H1 (cell line): Measurements from ENCODE around the gene ATP11A. TPM values are rescaled to one million over a fixed set of nuclear protein-coding genes. Genes with fewer than 3 reads are reported as not detected.

ENCODE experiments used
- ASH2L ChIP-seq: fragments of 200-600, 300-600 bp; sonication (generic); IDR thresholded peaks from one replicate; pipeline ENCODE4 v1.7.1; 2017; ENCODE audit warnings: low read length
- BCL11A ChIP-seq, 2 experiments: IDR thresholded peaks; one replicate each; pipeline ENCODE4 v1.6.1; 2011; ENCODE audit warnings: low read depth in 2 of 2, low read length in 2 of 2, mild to moderate bottlenecking in 2 of 2
- CHD1 ChIP-seq: IDR thresholded peaks from 2 replicates; pipeline ENCODE4 v1.6.1; 2012; ENCODE audit warnings: low read depth, low read length, improper control_type of control experiment
- KDM5A ChIP-seq: fragments of 200-600 bp; IDR thresholded peaks from 2 replicates; pipeline ENCODE4 v1.7.1; 2012; ENCODE audit warnings: mild to moderate bottlenecking, low read length, inconsistent platforms, mixed read lengths
- MAFK ChIP-seq: IDR thresholded peaks from 2 replicates; pipeline ENCODE4 v1.6.1; 2012; ENCODE audit warnings: low read depth, mild to moderate bottlenecking, improper control_type of control experiment, low read length
- SUZ12 ChIP-seq: fragments of 200-600 bp; sonication (generic); IDR thresholded peaks from 2 replicates; pipeline ENCODE4 v1.6.1; 2012; ENCODE audit warnings: mild to moderate bottlenecking, inconsistent platforms, low read length, moderate library complexity, mixed read lengths
- polyA plus RNA-seq, 7 experiments: library from polyadenylated mRNA; depleted of rRNA in 3 of 7; stranded (reverse) in 5 of 7; unstranded in 2 of 7; fragments of >200 nt in 5 of 7; fragments of 200-250 nt in 2 of 7; gene quantifications; 1 replicate in 5 of 7; 2 replicates in 1 of 7; 4 replicates in 1 of 7; pipeline versions ENCODE4 v1.2.1 to v1.2.3, GENCODE V29; 2011 to 2013; ENCODE audit warnings: missing spikeins in 2 of 7, mixed read lengths in 2 of 7
- total RNA-seq: library from RNA; stranded (reverse); fragmentation: NEBNext Ultra II Directional; extraction: Animal tissue kit (Norgen Biotek cat#: 25700); gene quantifications from 2 replicates; pipeline ENCODE4 v1.2.1, GENCODE V29; 2021
- TF ChIP-seq, protein P1 (sequence below): fragments of 300-600 bp; sonication (generic); IDR thresholded peaks from 2 replicates; pipeline ENCODE4 v1.7.1; 2012; ENCODE audit warnings: low read length, moderate library complexity, mild to moderate bottlenecking, inconsistent platforms; ENCODE audit not compliant: insufficient replicate concordance
- TF ChIP-seq, protein P2 (sequence below), 3 experiments: IDR thresholded peaks; 1 replicate in 2 of 3; 2 replicates in 1 of 3; pipeline versions ENCODE4 v1.5.1 to v1.6.1; 2011; ENCODE audit warnings: low read length in 3 of 3, mild to moderate bottlenecking in 3 of 3, inconsistent platforms in 2 of 3, low read depth in 1 of 3, moderate library complexity in 1 of 3; ENCODE audit not compliant: insufficient read depth in 1 of 3; ENCODE audit errors: control extremely low read depth in 1 of 3

Gene ATP11A
- total and polyA plus RNA-seq, 2 of the 8 experiments (the other 6 are each of a cell fraction or from before 2014, with no cell fraction given) = 28.8 to 72.9 TPM

DNA sequence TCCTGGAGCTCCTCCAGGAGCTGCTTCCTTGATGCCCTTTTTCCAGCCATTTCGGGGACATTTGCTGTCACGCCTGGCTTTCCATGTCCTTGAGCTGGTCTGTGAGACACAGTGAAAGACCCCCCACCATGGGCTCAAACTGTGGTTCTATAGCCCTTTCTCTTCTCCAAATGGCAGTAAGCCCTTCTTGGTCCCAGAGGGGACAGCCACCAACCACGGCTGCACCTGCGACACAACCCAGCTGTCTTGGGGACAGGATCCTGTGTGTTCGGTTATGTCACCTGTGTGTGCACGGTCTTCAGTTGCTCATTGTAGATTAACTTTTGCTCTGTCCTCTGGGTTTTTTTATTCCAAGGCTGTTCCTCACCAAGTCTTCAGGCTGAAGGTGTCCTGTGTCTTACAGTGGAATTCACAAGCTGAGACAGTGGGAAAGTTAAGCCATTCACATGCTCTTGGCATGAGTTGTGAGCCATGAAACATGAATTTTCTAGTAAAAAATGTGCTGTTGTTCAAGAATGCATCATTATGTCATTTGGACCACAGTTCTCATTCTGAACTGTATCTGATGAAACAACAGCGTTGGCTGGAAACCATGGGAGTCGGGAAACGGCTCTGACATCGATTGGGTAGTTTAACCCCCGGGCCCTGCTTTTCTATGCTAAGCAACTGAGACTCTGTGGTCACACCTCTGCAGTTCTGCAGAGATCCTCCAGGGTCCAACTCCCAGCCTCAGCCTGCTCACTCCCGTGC, 149.7 kb downstream of the ATP11A start (continued):
- TF ChIP-seq, protein P1, sequence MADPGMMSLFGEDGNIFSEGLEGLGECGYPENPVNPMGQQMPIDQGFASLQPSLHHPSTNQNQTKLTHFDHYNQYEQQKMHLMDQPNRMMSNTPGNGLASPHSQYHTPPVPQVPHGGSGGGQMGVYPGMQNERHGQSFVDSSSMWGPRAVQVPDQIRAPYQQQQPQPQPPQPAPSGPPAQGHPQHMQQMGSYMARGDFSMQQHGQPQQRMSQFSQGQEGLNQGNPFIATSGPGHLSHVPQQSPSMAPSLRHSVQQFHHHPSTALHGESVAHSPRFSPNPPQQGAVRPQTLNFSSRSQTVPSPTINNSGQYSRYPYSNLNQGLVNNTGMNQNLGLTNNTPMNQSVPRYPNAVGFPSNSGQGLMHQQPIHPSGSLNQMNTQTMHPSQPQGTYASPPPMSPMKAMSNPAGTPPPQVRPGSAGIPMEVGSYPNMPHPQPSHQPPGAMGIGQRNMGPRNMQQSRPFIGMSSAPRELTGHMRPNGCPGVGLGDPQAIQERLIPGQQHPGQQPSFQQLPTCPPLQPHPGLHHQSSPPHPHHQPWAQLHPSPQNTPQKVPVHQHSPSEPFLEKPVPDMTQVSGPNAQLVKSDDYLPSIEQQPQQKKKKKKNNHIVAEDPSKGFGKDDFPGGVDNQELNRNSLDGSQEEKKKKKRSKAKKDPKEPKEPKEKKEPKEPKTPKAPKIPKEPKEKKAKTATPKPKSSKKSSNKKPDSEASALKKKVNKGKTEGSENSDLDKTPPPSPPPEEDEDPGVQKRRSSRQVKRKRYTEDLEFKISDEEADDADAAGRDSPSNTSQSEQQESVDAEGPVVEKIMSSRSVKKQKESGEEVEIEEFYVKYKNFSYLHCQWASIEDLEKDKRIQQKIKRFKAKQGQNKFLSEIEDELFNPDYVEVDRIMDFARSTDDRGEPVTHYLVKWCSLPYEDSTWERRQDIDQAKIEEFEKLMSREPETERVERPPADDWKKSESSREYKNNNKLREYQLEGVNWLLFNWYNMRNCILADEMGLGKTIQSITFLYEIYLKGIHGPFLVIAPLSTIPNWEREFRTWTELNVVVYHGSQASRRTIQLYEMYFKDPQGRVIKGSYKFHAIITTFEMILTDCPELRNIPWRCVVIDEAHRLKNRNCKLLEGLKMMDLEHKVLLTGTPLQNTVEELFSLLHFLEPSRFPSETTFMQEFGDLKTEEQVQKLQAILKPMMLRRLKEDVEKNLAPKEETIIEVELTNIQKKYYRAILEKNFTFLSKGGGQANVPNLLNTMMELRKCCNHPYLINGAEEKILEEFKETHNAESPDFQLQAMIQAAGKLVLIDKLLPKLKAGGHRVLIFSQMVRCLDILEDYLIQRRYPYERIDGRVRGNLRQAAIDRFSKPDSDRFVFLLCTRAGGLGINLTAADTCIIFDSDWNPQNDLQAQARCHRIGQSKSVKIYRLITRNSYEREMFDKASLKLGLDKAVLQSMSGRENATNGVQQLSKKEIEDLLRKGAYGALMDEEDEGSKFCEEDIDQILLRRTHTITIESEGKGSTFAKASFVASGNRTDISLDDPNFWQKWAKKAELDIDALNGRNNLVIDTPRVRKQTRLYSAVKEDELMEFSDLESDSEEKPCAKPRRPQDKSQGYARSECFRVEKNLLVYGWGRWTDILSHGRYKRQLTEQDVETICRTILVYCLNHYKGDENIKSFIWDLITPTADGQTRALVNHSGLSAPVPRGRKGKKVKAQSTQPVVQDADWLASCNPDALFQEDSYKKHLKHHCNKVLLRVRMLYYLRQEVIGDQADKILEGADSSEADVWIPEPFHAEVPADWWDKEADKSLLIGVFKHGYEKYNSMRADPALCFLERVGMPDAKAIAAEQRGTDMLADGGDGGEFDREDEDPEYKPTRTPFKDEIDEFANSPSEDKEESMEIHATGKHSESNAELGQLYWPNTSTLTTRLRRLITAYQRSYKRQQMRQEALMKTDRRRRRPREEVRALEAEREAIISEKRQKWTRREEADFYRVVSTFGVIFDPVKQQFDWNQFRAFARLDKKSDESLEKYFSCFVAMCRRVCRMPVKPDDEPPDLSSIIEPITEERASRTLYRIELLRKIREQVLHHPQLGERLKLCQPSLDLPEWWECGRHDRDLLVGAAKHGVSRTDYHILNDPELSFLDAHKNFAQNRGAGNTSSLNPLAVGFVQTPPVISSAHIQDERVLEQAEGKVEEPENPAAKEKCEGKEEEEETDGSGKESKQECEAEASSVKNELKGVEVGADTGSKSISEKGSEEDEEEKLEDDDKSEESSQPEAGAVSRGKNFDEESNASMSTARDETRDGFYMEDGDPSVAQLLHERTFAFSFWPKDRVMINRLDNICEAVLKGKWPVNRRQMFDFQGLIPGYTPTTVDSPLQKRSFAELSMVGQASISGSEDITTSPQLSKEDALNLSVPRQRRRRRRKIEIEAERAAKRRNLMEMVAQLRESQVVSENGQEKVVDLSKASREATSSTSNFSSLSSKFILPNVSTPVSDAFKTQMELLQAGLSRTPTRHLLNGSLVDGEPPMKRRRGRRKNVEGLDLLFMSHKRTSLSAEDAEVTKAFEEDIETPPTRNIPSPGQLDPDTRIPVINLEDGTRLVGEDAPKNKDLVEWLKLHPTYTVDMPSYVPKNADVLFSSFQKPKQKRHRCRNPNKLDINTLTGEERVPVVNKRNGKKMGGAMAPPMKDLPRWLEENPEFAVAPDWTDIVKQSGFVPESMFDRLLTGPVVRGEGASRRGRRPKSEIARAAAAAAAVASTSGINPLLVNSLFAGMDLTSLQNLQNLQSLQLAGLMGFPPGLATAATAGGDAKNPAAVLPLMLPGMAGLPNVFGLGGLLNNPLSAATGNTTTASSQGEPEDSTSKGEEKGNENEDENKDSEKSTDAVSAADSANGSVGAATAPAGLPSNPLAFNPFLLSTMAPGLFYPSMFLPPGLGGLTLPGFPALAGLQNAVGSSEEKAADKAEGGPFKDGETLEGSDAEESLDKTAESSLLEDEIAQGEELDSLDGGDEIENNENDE = no peak
- TF ChIP-seq, protein P2, sequence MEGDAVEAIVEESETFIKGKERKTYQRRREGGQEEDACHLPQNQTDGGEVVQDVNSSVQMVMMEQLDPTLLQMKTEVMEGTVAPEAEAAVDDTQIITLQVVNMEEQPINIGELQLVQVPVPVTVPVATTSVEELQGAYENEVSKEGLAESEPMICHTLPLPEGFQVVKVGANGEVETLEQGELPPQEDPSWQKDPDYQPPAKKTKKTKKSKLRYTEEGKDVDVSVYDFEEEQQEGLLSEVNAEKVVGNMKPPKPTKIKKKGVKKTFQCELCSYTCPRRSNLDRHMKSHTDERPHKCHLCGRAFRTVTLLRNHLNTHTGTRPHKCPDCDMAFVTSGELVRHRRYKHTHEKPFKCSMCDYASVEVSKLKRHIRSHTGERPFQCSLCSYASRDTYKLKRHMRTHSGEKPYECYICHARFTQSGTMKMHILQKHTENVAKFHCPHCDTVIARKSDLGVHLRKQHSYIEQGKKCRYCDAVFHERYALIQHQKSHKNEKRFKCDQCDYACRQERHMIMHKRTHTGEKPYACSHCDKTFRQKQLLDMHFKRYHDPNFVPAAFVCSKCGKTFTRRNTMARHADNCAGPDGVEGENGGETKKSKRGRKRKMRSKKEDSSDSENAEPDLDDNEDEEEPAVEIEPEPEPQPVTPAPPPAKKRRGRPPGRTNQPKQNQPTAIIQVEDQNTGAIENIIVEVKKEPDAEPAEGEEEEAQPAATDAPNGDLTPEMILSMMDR (IDR thresholded peaks at IDR 0.05; ENCODE audit: control extremely low read depth in 1 of 3, insufficient read depth in 1 of 3, low read depth in 1 of 3, low read length in 3 of 3) = no peak
- TF ChIP-seq MAFK = no peak
- TF ChIP-seq BCL11A (IDR thresholded peaks at IDR 0.05; ENCODE audit: low read depth in 2 of 2, low read length in 2 of 2) = no peak
- TF ChIP-seq SUZ12 = no peak
- no peak for TF ChIP-seq CHD1
- no peak for TF ChIP-seq KDM5A
- no peak for TF ChIP-seq ASH2L
